GM18508 (cell line): ENCODE measurements around the gene ABL1.

Experiments
- ATAC-seq: cut with Tn5 transposase; IDR thresholded peaks from one replicate; pipeline ENCODE4 v1.9.1; 2021; ENCODE audit warnings: moderate number of reproducible peaks; ENCODE audit not compliant: insufficient read depth, unreplicated experiment

The ABL1 gene

GRCh38 chr9:130886981-130887380, 51.9 kb downstream of the ABL1 start:
- no peak for ATAC-seq

GRCh38 chr9:130887494-130888144, 52.6 kb downstream of the ABL1 start:
- no peak for ATAC-seq

- ATAC-seq = no peak
These were observed 53.3 kb downstream of the ABL1 start for GRCh38 chr9:130888146-130888885.

GRCh38 chr9:130890124-130890523, 55.1 kb downstream of the ABL1 start:
- no peak for ATAC-seq

GRCh38 chr9:130890870-130891687, 56.0 kb downstream of the ABL1 start:
- ATAC-seq = no peak

GRCh38 chr9:130891688-130892476, 56.8 kb downstream of the ABL1 start:
- ATAC-seq = no peak

GRCh38 chr9:130892477-130893304, 57.6 kb downstream of the ABL1 start:
- ATAC-seq = no peak

GRCh38 chr9:130893341-130894101, 58.5 kb downstream of the ABL1 start:
- ATAC-seq = no peak

- ATAC-seq = no peak
These were observed 59.5 kb downstream of the ABL1 start for GRCh38 chr9:130894546-130894945.

GRCh38 chr9:130895038-130895437, 60.0 kb downstream of the ABL1 start:
- ATAC-seq = no peak

- ATAC-seq = no peak
These were observed 60.6 kb downstream of the ABL1 start for GRCh38 chr9:130895481-130896232.

- no peak for ATAC-seq
These were observed 61.4 kb downstream of the ABL1 start, which contains the start of gene QRFP for GRCh38 chr9:130896233-130897014. Gene QRFP (minus strand): TSS chr9:130896812. CDS start chr9:130893838, 2,974 bp downstream.

- no peak for ATAC-seq
These were observed 62.2 kb downstream of the ABL1 start for GRCh38 chr9:130897105-130897751.

GRCh38 chr9:130897848-130898551, 62.9 kb downstream of the ABL1 start:
- no peak for ATAC-seq

- no peak for ATAC-seq
These were observed 63.4 kb downstream of the ABL1 start for GRCh38 chr9:130898552-130898852.

GRCh38 chr9:130899051-130899748, 64.1 kb downstream of the ABL1 start:
- ATAC-seq = no peak
